ENCODE measurements around the gene TMEM108. TPM values are rescaled to one million over a fixed set of nuclear protein-coding genes. Genes with fewer than 3 reads are reported as not detected.
A peak's percentile ranks its signal among the peaks of the same experiment; 100 is the strongest.

TMEM108 gene
- total RNA-seq, 1 donor from 2014 or later: 16.7 TPM

DNA sequence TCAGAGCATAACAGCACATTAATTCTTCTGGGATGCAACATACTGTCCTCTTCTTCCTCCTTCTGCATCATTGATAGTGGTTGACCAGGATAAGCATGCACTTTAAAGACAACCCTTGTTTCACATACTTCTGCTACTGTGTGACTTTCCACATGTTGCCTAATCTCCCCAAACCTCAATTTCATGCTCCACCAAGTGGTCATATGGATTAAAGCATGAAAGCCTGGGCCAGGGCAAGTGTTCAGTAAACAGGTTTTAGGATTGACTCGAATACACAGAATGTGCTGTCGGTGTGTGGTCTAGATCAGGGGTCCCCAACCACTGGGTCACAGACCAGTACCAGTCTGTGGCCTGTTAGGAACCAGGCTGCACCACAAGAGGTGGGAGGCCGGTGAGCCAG is 339.2 kb downstream of the TMEM108 start:
- peak; percentile 40 for DNase-seq (ENCODE audit: low read depth)

DNA sequence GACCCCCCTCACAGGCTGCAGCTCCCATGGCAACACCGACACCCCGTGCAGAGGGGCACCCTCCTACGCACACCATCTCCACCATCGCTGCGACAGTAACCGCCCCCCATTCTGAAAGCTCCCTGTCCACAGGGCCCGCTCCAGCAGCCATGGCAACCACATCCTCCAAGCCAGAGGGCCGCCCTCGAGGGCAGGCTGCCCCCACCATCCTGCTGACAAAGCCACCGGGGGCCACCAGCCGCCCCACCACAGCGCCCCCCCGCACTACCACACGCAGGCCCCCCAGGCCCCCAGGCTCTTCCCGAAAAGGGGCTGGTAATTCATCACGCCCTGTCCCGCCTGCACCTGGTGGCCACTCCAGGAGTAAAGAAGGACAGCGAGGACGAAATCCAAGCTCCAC is 341.7 kb downstream of the TMEM108 start:
- DNase-seq (ENCODE audit: low read depth): no peak

DNA sequence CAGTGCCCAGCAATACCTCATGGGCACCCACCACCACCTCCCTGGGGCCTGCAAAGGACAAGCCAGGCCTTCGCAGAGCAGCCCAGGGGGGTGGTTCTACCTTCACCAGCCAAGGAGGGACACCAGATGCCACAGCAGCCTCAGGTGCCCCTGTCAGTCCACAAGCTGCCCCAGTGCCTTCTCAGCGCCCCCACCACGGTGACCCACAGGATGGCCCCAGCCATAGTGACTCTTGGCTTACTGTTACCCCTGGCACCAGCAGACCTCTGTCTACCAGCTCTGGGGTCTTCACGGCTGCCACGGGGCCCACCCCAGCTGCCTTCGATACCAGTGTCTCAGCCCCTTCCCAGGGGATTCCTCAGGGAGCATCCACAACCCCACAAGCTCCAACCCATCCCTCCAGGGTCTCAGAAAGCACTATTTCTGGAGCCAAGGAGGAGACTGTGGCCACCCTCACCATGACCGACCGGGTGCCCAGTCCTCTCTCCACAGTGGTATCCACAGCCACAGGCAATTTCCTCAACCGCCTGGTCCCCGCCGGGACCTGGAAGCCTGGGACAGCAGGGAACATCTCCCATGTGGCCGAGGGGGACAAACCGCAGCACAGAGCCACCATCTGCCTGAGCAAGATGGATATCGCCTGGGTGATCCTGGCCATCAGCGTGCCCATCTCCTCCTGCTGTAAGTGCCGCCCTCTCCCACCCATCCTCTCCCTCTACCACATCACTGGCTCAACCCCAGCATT is 342.5 kb downstream of the TMEM108 start:
- DNase-seq (ENCODE audit: low read depth): no peak

DNA sequence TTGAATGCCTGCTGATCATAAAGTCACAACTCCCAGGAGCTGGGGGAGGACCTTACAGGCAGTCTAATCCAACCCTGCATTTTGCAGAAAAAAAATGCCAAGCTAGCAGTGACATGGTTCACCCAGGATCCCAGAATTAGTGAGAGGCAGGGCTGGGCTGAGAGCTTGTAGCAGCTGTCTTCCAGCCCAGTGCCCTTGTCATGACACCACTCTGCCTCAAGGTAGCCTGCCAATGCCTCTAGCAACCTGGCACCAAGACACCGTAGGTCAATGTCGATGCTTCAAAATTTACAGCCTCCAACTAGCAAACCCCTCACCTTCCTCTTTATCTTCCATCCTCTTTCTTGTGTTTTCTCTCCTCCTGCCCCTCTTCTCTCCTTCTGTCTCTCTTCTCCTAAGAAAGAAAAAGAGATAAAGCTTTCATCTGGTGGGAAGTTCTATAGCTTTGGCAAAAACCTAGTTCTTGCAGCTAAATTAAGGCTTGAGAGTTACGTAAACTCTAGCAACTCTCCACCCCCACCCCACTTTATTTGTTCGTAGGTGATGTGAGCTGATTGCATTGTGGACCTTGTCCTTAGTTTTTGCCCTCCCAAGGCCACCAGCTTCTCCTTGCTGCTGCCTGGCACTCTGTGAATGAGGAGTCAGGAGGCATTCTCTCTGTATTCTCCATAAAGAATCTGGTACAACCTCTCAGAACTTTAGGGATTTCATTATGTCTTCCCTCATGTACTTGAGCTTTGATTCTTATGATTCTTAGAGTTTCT is 343.3 kb downstream of the TMEM108 start:
- peak; percentile 41 for DNase-seq (ENCODE audit: low read depth)

DNA sequence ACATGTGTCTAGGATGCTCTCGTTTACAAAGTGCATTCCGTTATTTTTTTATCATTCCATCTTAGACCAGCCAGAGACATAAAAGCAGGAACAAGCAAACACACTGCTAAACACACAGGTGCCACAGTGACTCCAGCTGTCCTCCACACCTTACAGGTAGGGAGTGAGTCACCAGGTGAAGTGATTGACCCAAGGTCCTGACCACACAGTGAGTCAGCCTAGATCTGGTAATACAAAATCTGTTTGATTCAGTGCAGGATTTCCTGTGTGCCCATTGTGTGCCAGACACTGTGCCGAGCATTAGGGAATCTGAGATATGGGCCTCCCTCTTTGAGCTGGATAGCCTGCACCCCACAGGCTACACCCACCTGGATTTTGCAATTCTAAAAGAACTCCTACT is 345.0 kb downstream of the TMEM108 start:
- no peak for DNase-seq (ENCODE audit: low read depth)

DNA sequence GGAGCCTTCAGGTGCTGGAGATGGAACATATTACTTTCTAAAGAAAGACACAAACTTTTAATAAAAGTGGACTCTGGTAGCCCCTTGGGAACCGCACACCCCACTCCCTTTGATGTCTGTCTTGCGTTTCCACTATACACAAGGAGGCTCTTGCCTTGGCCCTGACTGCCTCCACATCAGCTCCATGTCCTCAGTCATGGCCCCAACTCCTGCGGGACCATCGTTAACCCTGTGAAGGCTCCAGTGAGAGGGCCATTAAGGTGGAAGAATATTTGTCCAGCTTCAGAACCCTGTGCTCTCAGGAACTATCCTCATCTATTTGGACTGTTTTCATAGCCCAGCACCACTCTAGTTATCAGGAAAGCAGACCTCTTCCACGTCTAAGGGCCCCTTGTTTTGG is 345.6 kb downstream of the TMEM108 start:
- DNase-seq (ENCODE audit: low read depth): no peak

DNA sequence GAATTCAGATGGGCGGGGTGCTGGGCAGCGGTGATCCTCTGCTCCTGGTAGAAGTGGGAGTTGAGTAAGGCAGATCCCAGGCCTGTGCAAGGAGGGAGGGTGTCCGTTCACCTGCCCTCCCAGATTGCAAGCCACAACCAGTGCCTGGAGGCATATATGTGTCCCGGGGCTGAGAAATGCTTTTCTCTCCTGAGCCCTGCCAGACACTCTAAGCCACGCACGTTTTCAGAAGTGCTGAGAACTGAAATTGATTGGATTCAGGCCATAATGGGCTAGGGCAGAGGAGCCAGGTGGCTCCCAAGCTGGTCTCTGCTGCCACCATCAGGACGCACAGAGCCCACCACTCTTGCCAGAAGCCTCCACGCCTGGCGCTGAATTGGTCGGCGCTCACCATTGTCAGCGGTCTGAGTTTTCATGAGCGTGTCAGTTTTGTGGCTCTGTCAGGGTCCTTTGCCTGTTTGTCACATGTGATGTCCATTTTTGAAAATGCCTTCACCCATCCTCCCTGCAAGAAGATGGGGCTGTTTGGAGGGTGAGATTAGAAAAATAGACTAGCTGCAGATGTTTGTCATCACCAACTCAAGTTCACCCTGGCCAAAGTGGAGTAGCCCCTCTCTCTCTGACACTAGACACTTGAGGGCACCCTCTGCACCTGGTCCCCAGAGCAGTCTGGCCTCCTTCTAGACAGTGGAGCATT is 346.3 kb downstream of the TMEM108 start:
- peak; percentile 67 for DNase-seq (ENCODE audit: low read depth)

DNA sequence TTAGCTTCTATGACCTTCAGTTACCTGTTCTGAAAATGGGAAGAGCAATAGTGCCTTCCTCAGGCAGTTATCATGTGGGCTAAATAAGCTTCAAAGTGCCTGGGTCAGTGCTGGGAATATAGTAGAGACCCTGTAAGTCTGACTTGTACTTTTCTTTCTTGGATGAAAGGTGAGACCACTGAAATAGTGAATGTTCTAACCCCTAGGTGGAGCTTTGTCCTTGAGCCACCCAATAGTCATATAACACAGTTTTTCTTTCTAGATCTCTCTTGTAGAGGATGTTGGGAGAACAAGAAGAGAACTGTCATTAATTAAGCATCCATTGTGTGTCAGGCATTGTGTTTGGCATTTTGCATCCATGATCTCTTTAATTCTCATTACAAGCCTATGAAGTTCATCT is 348.7 kb downstream of the TMEM108 start:
- DNase-seq (ENCODE audit: low read depth): no peak

DNA sequence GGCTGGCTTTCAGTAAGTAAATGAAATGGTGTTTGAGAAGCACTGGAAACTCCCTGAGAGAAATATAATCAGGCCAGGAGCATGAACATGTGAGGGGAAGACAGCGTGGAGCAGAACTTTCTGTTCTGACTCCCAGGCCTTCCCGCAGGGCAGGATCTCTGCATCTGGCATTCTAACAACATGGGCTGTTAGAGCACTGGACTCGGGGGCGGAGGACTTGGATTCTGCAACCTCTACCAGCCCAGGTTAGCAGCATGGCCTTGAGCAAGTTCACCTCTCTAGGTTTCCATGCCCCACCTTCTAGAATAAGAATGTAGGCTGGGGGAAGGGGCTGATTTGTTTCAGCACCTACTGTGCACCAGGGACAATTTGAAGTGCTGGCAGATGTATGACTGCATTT is 349.1 kb downstream of the TMEM108 start:
- DNase-seq (ENCODE audit: low read depth): no peak

DNA sequence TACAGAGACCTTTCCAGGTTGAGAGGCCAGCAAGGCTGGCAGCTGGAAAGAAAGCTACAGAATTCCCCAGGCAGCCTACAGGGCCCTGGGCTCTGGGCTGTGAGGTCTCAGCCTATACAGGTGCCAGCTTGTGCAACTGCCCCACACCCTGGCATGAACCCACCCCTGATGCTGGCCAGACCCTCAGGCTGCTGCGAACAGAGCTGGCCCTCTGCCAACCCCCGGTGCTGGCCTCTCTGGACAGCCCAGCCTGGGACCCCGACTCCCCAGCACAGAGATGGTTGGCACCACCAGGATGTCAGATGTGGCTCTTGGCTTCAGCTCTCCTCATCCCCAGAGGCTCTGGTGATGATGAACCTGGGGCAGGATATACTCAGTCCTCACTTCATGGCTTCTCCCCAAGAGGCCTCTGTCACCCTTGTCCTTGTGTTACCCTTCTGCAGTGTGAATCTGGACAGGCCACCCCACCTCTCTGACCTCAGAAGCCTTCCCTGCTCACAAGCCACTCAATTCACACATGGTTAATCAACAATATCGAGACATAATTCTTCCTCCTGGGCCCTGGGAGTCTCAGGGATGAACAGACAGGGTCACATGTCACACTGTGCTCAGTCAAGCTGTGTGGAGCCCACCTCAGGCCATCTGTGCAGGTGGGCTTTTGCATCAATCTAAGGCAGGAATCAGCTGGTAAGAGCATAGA is 350.7 kb downstream of the TMEM108 start:
- DNase-seq (ENCODE audit: low read depth): no peak

DNA sequence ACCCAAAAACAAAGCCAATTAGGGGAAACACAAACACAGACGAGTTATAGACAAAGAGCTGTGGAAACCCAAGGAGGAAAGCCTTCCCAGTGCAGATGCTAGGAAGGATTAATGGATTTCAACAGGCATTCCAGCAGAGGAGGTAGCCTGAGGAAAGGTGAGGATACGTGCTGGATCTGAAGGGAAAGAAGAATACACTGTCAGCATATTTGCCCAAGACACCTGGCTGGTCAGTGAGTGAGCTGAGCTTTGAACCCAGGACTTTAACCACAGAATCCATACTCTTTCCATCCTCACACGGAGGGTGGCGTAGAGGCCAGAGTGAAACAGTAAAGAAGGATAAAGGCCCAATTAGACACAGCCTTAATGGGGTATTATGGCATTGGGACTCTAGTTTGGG is 352.5 kb downstream of the TMEM108 start:
- DNase-seq (ENCODE audit: low read depth): no peak

DNA sequence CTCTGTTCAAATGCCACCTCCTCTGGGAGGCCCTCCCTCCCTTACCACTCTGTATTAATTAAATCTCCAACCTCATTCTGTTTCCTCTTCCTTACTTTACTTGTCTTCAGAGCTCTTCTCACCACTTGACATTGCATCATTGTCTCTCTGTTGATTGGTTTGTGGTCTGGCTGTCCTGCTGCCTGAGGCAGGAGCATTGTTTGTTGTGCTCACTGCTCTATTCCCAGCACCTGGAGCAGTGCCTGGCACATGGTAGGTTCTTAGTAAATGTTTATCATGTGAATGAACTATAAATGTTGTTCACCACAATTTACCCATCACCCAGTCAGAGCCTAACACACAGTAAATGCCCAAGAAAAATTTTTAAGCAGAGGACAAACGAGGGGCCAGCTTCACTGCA is 355.0 kb downstream of the TMEM108 start:
- DNase-seq (ENCODE audit: low read depth): peak; percentile 51

DNA sequence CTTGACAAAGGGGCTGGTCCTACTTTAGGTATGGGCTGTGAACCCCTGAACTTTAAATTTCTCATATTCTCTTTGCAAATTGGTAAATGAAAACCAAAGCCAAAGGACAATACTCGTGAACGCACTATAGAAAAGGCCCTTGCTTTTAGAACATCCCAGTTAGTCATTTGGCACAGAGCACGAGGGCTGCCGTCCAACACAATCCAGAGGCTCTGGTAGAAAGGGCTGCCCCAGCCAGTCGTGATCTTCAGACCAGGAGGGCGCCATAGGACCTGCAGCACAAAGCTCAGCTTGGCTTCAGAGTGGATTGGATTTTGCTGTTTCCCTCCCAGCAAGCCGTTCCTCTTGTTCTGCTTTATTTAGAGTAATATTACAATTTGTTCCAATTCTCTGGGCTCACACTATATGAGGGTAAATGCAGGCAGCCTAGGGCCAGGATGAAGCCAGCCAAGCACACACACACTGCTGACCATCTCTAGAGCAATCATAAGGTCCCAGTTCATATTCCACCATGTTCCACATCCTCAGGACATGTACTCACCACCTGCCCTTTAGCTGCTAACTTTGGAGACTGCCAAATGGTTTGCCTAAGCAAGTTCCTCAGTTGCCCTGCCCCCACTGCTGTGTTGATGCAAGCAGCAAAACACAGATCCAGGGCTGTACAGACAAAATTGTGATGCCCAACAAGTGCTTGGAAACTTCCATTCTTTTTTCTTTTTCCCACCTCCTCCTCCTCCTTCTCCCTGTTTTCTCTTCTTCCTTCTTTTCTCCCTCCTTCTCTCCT is 355.7 kb downstream of the TMEM108 start:
- DNase-seq (ENCODE audit: low read depth): no peak

DNA sequence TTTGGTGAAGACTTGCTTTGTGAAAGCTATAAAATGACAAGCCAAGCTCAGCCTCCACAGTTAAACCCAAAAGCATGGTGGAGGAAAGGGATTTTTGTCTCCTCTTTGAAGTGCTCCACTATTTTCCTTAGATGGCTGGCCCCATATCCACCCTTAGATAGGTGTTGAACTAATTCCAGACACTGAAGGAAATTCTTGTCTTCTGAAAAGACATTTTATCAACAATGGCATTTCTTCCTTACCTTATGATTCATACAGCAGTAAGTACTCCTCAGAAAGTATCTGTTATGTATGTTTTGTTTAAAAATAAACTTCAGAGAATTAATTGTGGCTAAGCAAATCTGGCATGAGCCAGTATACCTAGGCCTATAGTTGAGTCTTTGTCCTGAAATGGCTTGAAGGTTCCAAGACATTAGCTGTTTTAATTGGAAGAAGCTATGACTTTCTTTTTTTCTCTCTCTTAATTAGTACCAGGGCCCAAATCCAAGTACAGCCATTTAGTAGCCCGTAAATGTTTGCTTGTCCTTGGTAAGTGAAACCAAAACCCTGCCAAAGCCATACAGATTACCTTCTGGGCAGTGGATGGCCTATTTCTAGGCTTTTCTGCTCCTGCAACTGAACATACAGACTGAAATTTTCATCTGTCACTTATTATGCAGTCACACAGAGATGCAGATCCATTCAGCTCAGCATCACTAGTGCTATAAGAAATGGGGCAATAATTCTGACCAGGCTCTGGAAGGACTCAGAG is 356.5 kb downstream of the TMEM108 start:
- DNase-seq (ENCODE audit: low read depth): no peak

DNA sequence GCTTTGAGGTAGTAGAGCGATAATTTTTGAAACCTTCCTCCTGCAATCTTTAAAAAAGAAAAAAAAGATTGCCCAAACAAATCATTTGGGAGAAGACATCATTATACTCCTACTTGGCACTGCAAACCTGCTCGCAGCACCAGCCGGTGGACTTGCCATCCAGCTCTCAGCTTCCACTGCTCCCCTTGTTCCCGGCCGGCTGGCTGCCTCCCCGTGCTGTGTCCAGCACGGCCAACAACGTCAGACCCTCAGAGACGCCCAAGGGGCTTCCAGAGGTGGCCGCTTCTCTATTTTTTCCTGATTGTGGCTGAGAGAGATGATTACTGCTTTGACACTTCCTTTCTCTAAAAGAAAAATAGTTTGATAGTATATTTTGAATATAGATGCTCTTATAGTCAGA is 358.7 kb downstream of the TMEM108 start:
- DNase-seq (ENCODE audit: low read depth): no peak

DNA sequence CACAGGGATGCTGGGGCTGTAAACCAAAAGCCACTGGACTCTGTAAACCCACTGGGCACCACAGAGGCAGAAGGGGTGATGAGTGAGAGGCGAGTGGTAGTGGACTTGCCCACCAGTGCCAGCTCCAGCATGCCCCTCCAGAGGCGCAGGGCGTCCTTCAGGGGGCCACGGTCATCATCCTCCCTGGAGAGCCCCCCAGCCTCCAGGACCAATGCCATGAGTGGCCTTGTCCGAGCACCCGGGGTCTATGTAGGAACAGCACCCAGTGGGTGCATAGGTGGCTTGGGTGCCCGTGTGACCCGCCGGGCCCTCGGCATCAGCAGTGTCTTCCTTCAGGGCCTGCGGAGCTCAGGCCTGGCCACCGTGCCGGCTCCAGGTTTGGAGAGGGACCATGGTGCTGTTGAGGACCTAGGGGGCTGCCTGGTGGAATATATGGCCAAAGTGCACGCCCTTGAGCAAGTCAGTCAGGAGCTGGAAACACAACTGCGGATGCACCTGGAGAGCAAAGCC is 361.9 kb downstream of the TMEM108 start, which contains the start of gene BFSP2:
BFSP2 (plus strand) TSS at position 51 of the 510 bp plus-strand sequence; CDS start at position 79, 28 bp downstream.
- DNase-seq (ENCODE audit: low read depth): no peak

DNA sequence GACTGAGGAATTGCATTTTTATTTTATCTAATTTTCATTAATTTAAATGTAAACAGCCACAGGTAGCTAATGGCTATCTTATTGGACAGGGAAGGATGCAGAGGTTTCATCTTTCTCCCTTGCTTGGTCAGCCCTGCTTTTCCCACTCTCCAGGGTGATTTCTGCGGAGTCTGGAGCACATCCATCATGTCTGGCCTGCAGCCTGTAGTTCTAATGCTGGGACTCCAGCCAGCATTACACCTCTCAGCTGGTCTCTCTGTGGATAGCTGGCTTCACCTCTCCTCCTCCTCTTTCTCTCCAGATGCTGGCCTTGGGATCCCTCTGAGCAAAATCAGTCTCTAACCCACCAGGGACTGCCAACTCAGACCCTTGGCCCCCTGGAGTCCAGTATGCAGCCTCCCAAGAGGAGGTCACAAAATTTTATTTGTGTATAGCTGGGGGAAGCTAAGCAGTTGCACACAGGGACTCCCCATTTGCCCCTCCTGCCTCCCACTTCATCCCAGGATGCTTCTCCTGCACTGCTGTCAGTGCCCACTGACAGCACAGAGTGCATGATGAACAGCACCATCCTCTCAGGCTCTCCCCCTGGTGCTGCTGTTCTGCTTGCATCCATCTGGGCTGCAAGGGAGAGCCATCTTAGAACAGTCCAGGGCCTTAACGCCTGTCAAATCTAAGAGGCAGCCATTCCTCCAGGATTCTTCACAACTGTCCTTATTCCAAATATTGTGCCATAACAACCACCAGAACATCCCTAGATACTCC is 363.4 kb downstream of the TMEM108 start:
- DNase-seq (ENCODE audit: low read depth): peak; percentile 35

DNA sequence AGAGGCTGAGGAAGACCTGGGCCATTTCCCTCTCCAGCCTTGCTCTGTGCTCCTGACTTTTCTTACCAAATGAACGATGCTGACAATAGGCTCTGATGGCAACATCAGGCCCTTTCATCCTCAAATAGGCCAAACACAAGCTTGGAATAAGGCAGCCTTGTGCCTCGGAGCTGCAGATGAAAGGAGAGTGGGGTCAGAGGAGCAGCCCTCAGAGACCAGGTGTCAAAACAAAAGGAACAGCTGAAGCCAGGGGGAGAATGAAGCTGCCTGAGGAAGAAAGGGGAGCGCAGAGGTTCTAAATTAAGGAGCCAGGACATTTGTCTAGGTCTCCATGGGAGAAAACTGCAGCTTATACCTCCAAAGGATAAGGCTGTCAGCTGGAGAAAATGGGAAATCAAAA is 366.7 kb downstream of the TMEM108 start:
- peak; percentile 79 for DNase-seq (ENCODE audit: low read depth)

DNA sequence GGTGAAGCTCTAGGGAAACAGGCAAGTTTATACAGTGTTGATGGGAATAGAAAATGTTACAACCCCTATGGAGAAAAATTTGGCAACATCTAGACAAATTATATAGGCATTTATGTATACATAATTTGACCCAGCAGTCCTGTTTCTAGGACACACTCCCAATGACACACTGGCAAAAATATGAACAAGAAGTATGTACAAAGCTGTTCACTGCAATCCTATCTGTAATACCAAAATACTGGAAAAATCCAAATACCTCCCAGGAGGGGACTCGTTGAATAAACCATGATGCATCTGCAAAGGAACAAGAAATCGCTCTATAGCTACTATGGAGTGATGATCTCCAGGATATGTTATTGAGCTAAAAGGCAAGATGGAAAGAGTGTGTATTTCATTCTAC is 370.2 kb downstream of the TMEM108 start:
- DNase-seq (ENCODE audit: low read depth): no peak

Data from myocyte (in vitro differentiated cells).